Fibroblast of upper back skin (primary cell): ENCODE results near the gene CLSTN2.

Experiments
- DNase-seq: peaks from one replicate; pipeline ENCODE4 v3.0.0-alpha.2; 2013

Gene CLSTN2

GRCh38 chr3:140199008-140199407 is 264.0 kb downstream of the CLSTN2 start:
- no peak for DNase-seq

DNA sequence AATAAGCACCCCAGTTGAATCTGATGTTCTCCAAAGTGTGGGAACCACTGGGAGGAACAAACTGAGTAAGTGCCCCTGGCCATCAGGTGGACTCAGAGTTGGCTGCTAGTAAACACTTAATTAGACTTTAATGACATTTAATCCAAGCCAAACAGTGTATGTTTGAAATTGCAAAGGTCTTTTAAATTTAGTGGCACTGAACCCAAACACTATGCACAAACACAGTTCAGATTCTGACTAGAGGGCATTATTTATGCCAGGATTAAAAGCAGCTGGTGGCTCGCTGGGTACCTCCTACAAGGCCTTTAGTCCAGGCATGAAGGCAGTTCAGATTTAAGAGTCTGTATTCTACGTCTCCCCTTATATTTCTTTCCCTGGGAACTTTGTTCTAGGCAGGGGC is 264.8 kb downstream of the CLSTN2 start:
- DNase-seq = no peak

- no peak for DNase-seq
These were observed 268.5 kb downstream of the CLSTN2 start for GRCh38 chr3:140203510-140203909.

DNA sequence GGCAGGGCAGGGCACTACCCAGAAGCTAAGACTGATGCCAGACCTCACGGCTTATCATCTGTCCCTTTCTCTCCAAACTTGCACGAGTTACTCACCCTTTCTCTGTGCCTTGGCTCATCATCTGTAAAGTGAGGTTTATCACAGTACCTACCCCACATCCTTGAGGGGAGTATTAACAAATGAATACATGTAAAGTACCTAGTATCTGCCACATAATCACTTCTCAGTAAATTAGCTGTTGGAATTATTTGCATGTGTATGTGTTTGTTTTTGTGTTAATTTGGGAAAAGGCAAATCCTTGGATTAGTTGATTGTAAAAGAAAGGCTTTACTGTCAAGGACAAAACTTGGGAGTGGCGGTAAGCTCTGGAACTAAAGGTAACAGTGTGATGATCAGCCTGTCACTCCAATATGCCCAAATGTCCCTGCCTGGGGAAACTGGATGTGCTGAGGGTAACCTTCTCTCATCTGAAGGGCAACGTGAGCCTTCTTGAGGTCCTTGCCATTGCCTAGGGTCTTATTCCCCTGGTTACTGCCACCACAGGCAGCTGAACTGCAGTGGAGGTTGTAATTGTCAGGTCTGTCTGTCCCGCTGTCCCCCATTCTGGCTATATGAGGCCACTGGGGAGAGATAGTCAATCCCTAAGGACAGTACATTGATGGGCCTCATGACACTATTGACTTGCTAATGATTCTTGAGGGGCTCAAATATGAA is 269.4 kb downstream of the CLSTN2 start:
- DNase-seq = no peak

DNA sequence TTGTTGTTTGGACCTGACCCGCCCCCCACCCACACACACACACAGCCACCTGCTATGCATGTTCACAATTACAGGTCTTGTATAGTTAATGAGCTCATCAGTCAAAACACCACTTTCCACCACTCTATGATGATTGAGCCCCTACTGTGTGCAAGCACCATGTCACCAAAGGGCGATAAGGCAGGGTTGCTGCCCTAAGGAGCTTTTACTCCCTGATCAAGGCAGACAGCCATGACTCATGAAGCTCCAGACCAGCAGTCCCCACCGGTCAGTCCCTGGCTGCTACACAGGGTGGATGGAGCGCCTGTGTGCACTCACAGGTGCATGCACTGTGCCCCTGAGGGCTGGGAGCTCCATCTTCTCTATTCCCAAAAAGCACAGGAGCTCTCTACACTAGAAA is 270.6 kb downstream of the CLSTN2 start:
- no peak for DNase-seq

GRCh38 chr3:140206196-140207040 is 271.4 kb downstream of the CLSTN2 start:
- peak; percentile 57 for DNase-seq

DNA sequence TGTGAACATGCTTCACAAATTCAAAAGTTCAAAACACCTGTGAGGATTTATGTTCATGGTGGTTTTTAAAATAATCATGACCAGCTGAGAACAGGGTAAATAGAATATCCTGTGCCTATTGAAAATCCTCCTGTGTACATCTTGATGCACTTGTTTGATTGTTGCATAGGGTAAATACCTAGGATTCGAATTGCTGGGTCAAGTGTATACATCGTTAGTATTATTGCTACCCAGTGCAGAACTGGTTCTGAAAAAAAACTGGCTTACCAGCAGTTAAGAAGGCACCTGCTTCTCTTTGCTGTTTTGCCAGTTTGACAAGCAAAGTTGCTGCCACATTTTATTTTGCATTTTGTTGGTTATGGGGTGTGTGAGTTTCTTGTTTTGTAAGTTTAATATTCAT is 272.6 kb downstream of the CLSTN2 start:
- no peak for DNase-seq

DNA sequence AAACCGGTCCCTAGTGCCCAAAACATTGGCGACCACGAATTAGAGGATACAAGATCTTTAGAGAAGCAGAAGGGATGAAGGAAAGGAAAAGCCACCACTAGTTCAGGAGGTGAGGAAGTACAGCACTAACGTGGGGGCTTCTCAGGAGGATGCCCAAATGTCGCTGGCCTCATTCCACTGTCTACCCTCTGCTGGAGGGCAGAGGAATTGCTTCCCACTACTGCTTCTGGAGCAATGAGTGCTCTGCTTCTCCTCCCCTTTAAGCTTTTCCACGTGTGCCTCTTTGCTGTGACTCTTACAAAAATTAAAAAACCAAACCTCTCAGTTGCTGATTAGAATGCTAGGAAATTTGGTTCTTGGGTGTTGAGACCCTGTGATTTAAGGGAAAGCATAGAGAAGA is 281.3 kb downstream of the CLSTN2 start:
- DNase-seq = no peak

- no peak for DNase-seq
These were observed 284.3 kb downstream of the CLSTN2 start for GRCh38 chr3:140219291-140219690.

DNA sequence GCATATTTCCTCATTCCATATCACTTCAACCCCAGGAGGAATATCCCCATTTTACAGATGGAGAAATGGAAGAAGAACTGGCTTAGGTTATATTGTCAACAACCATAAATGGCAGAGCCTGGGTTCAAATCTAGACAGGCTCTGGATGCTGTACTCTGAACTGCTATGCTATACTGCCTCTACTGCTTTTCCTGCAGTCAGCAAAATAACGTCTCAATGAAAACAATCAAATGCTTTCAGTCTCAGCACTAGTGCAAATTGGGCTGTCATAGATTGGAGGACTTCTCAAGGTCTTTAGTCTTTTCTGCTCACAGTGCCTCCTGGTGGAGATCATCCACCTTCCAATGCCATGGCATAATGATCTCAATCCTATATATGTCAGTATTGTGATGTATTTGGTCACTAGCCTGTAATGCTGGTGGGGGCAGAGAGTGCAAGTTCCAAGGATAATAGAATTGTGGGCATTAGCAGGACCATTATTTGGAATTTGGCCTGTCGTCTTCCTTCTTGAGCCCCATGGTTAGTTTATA is 285.0 kb downstream of the CLSTN2 start:
- no peak for DNase-seq

DNA sequence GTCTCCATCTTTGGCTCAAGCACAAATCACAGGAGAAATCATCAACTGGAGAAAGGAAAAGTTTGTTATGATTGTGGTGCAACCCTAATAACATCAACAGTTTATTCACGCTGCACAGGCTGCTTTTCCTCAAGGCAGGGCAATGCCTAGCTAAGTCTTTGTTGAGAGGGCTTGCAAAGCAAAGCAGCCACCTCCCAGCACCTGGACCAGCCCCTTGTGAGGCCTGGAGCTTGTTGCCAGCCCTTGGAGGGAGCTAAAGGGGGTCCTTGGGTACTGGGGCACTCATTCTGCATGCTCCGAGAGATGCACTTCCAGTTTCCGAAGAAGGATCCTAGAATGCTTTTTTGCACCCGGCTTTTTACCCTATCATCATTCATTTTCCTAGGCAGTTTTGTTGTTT is 288.2 kb downstream of the CLSTN2 start:
- no peak for DNase-seq

DNA sequence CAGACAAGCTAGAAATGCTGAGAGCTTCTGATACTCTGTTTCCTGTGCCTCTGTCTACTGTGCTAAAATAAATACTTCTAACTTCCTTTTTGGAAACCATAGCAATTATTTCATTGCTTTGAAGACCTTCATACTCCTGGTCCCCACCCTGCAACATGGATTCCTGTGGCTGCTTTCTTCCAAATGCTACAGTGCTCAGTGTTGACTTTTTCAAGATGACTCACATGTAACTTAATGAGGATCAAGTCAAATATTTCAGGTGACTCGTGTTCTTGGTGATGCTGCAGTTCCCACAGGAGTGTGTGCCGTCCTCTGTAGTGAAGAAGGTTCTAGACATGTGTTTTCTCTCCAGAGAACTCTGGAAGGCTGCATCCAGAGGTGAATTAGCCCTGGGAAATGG is 288.6 kb downstream of the CLSTN2 start:
- DNase-seq = peak; percentile 62

DNA sequence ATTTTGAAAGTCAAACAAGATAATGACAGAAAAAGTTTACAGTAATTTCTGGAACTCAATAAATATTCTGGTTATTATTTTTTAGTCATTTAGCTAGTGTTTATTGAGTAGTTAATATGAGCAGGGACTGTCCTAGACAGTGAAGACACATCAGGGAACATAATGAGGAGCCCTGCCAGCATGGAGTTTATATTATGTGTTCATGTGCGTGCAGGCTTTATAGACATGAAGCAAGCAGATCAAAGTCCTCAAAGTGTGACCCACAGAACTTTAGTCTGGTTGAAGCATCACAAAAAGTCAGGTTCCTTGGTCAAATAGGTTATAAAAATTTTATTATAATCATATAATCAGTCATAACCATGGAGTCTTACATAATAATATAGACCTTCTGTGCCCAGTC is 289.3 kb downstream of the CLSTN2 start:
- no peak for DNase-seq

- peak; percentile 24 for DNase-seq
These were observed 291.0 kb downstream of the CLSTN2 start for GRCh38 chr3:140225996-140226395.

GRCh38 chr3:140233702-140234101 is 298.7 kb downstream of the CLSTN2 start:
- no peak for DNase-seq

DNA sequence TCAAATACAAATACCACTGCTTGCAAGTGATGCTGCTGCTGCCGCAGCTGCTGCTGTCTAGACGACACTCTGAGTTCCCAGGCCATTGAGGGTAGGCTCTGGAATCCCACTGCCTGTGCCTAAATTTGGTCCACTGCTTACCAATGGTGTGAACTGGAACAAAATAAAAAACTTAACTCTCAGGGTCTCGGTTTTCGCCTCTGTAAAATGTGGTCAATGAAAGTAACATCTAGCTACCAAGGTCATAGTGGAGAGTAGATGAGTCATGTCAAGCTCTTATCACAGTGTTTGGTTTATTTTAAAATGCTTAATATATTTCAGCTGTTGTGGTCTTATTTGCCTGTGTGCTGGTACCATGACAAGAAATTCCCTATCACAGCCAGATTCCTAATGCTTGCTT is 299.3 kb downstream of the CLSTN2 start:
- DNase-seq = no peak

GRCh38 chr3:140236836-140237501 is 302.0 kb downstream of the CLSTN2 start:
- DNase-seq = no peak

GRCh38 chr3:140238646-140239314 is 303.8 kb downstream of the CLSTN2 start:
- DNase-seq = no peak

GRCh38 chr3:140242818-140243276 is 307.9 kb downstream of the CLSTN2 start:
- peak; percentile 25 for DNase-seq

- DNase-seq = no peak
These were observed 308.6 kb downstream of the CLSTN2 start for GRCh38 chr3:140243575-140243974.

- DNase-seq = peak; percentile 39
These were observed 309.9 kb downstream of the CLSTN2 start for GRCh38 chr3:140244893-140245292.

- no peak for DNase-seq
These were observed 311.6 kb downstream of the CLSTN2 start for GRCh38 chr3:140246578-140246977.

DNA sequence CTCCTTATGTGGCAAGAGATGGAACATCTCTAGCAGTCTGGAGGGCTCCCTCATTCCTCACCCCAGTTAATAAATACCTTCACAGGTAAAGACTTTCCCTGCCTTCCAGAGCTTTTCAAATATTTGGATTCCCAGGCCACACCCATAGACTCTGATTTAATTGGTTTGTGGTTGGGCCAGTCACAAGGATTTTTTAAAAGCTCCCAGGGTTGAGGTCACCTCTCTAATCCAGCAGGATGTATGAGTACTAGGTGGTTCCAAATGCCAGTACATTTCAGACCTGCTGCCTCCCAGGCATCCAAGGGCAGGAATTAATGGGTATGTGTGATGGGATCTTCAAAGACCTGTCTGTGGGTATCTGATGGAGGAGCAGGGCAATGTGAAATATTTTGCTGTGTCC is 312.8 kb downstream of the CLSTN2 start:
- DNase-seq = no peak
